ENCODE results near the gene PNPLA8. TPM values are rescaled to one million over a fixed set of nuclear protein-coding genes. Genes with fewer than 3 reads are reported as not detected.

The PNPLA8 gene
- total RNA-seq, 1 donor from 2014 or later: 17.1 TPM

DNA sequence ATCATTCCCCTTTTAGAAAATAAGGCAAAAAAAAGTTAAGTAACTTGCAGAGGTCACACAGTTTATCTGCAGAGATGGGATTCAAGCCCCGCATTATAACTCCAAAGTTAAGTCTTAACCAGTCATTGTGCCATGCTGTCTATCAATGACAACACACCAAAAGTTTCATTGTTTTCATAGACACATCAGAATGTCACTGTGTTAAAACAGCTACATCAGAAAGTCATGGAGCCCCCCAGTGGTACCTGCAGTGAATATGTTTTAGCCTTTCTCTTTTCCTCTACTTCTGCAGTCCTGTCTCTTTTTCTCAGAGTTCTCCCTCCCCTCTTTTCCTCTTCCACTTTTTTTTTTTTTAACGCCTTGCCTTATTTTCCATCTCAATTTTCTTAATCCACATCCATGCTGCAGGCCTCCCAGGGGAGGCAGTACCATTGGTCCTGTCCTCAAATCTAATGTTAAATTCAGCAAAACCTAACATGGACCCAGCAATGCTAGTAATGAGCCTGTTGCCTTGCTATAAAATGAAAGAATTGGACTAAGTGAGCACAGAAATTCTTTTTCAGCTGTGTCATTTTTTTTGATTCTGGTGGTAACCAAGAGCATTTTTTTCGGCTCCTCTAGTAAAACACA is 65.9 kb downstream of the PNPLA8 start:
- H3K9me3 Mint-ChIP-seq (ENCODE audit: low read depth): no peaks in the 10 kb centered on the region
- H3K4me1 Mint-ChIP-seq (ENCODE audit: low read depth): peaks cover 2% of the 10 kb centered on the region
- H3K36me3 Mint-ChIP-seq (ENCODE audit: insufficient read depth): no peaks in the 10 kb centered on the region
- H3K4me3 Mint-ChIP-seq (ENCODE audit: low read depth): no peak overlapping the region
- TF ChIP-seq, protein P1, sequence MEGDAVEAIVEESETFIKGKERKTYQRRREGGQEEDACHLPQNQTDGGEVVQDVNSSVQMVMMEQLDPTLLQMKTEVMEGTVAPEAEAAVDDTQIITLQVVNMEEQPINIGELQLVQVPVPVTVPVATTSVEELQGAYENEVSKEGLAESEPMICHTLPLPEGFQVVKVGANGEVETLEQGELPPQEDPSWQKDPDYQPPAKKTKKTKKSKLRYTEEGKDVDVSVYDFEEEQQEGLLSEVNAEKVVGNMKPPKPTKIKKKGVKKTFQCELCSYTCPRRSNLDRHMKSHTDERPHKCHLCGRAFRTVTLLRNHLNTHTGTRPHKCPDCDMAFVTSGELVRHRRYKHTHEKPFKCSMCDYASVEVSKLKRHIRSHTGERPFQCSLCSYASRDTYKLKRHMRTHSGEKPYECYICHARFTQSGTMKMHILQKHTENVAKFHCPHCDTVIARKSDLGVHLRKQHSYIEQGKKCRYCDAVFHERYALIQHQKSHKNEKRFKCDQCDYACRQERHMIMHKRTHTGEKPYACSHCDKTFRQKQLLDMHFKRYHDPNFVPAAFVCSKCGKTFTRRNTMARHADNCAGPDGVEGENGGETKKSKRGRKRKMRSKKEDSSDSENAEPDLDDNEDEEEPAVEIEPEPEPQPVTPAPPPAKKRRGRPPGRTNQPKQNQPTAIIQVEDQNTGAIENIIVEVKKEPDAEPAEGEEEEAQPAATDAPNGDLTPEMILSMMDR (IDR thresholded peaks at IDR 0.05; ENCODE audit: unreplicated experiment): peak; percentile 61
- H3K27ac Mint-ChIP-seq: no peak overlapping the region
- peaks cover 26% of the 10 kb centered on the region for H3K27me3 Mint-ChIP-seq
- DNase-seq (ENCODE audit: low spot score, unreplicated experiment): no peak

DNA sequence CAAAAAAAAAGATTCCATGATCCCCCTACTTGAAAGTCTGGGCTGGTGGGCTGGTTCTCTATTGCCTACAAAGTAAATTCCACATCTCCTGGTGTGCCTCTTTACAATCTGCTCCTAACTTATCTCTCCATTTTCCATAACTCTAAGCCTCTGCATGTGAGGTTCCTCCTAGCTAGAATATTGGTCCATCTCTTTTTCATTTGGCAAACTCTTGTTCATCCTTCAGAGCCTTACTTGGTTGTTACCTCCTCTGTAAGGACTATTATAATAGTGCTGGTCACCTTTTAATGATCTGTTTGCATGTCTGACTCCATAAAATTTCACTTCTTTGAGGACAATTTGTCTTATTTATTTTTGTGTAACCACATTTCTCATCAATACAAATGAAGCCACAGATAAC is 68.1 kb downstream of the PNPLA8 start:
- peak overlapping the region; percentile 94 for H3K4me3 Mint-ChIP-seq (ENCODE audit: low read depth)
- peaks cover 33% of the 10 kb centered on the region for H3K27me3 Mint-ChIP-seq
- DNase-seq (ENCODE audit: low spot score, unreplicated experiment): no peak
- no peaks in the 10 kb centered on the region for H3K9me3 Mint-ChIP-seq (ENCODE audit: low read depth)
- no peaks in the 10 kb centered on the region for H3K36me3 Mint-ChIP-seq (ENCODE audit: insufficient read depth)
- TF ChIP-seq, protein P1 (IDR thresholded peaks at IDR 0.05; ENCODE audit: unreplicated experiment): no peak
- peaks cover 5% of the 10 kb centered on the region for H3K4me1 Mint-ChIP-seq (ENCODE audit: low read depth)
- H3K27ac Mint-ChIP-seq: no peak overlapping the region

DNA sequence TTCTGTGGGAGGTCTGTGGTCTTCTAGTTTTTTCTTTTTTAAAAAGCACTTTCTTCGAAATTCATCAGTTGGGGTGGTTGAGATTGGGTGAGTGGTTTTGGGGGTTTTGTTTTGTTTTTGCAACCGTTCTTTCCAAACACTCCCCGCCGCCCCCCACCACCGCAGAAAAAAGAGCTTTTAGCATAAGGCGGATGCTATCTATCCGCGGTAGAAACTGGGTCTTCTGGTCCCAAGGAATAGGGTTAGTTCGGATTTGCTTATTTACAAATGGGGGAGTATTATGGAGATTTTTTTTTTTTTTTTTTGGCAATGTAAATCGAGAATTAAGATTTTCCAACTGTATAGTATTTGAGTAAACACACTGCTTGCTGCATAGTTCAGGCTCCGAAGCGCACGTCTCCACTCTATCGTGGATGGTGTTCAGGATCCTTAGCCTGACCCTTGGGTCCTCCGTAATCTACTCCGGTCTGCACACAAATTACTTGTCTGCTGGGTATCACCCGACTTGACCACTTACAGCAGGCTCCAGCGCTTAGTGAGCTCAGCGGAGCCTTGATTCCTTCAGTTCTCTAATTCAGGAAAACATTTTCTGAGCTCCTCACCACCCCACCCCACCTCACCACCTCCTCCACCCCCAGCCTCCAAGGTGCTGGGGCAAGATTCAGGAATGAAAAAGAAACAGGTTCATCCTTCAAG is 68.9 kb downstream of the PNPLA8 start:
- Mint-ChIP-seq H3K27ac (peak overlapping the region; percentile 76), H3K4me3 (ENCODE audit: low read depth) (peak overlapping the region; percentile 94)

DNA sequence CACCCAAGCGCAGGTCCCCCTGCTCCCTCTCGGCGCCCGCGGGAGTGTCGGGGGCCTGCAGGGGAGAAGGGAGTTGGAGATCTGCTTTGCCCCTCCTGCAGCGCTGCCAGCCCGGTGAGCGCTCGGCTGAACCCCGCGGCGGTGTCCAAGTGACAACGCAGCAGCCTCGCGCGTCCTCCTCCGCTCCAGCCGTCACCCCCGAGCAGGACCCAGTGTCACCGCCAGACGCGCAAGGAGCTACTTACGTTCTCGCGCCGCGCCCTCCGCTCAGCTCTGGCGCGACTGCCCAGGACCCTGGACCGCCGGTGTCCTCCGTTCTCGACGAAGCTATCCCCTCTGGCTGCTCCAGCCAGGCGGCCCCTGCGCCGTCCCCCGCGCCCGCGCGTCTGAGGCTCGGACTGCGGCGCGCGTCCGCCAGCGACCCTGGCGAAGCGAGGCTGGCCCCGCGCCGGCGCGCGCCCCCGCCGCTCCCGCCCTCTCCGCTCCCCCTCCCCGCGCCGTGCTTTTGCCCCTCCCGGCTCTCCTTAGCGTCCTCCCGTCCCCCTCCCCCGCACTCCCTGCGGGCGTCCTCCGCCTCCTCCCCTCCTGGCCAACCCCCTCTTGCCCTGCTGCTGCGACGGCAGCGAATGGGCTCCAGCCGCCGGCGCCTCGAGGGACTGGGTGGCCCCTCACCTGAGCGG is 69.8 kb downstream of the PNPLA8 start, which contains the start of gene NRCAM:
NRCAM (minus strand) TSS at position 439 of the 680 bp plus-strand sequence. CDS start 216,372 bp downstream, outside the sequence.
- Mint-ChIP-seq H3K9me3 (ENCODE audit: low read depth) (no peaks in the 10 kb centered on the region), H3K4me1 (ENCODE audit: low read depth) (peaks cover 6% of the 10 kb centered on the region), H3K4me3 (ENCODE audit: low read depth) (peak within 1 kb of the TSS; percentile 94), H3K36me3 (ENCODE audit: insufficient read depth) (no peaks in the 10 kb centered on the region), H3K27me3 (peaks cover 33% of the 10 kb centered on the region), H3K27ac (peak within 1 kb of the TSS; percentile 89)
- TF ChIP-seq, protein P1 (IDR thresholded peaks at IDR 0.05; ENCODE audit: unreplicated experiment): peak; percentile 8
- peak; percentile 79 for DNase-seq (ENCODE audit: low spot score, unreplicated experiment)

More for the DNA sequence above, 68.9 kb downstream of the PNPLA8 start:
- TF ChIP-seq, protein P1 (IDR thresholded peaks at IDR 0.05; ENCODE audit: unreplicated experiment): no peak
- Mint-ChIP-seq H3K27me3 (peaks cover 33% of the 10 kb centered on the region), H3K36me3 (ENCODE audit: insufficient read depth) (no peaks in the 10 kb centered on the region), H3K4me1 (ENCODE audit: low read depth) (peaks cover 6% of the 10 kb centered on the region), H3K9me3 (ENCODE audit: low read depth) (no peaks in the 10 kb centered on the region)
- no peak for DNase-seq (ENCODE audit: low spot score, unreplicated experiment)

DNA sequence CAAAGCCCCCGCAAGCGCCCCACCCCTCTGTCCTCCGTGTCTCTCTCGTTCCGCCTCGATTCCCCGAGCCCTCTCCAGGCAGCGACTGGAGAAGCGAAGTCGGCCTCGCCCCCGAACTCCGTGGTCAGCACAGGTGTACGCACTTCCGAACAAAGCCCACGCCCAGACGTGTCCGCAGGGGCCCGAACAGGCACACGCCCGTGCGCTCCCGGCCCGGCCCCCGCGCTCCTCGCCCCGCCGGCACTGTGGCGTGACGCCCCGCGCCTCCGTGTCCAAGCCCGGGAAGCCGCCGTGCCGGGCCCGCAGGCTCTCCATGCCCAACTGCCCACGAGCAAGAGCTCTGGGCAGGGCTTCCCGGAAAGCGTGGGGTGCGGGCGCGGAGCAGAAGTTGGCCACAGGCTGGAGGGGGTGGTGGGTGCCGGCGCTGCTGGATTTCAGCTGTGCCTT is 70.4 kb downstream of the PNPLA8 start:
- peak; percentile 24 for DNase-seq (ENCODE audit: low spot score, unreplicated experiment)
- Mint-ChIP-seq H3K4me3 (ENCODE audit: low read depth) (peak overlapping the region; percentile 94), H3K27ac (no peak overlapping the region), H3K4me1 (ENCODE audit: low read depth) (peaks cover 6% of the 10 kb centered on the region), H3K36me3 (ENCODE audit: insufficient read depth) (no peaks in the 10 kb centered on the region), H3K27me3 (peaks cover 30% of the 10 kb centered on the region), H3K9me3 (ENCODE audit: low read depth) (no peaks in the 10 kb centered on the region)
- TF ChIP-seq, protein P1 (IDR thresholded peaks at IDR 0.05; ENCODE audit: unreplicated experiment): no peak

All from progenitor cell of endocrine pancreas (in vitro differentiated cells).